H9 (cell line): ENCODE measurements around the gene PPP2R3B. TPM values are rescaled to one million over a fixed set of nuclear protein-coding genes. Genes with fewer than 3 reads are reported as not detected.

ENCODE experiments used
- DNase-seq: peaks from one replicate; pipeline ENCODE4 v3.0.0-alpha.2; 2017
- H2AFZ ChIP-seq: one replicate; pipeline ENCODE4 v1.6.1; 2013; ENCODE audit warnings: mild to moderate bottlenecking, low read length, control low read depth, moderate library complexity
- H2AK5ac ChIP-seq: 2 replicates; pipeline ENCODE4 v1.6.1; 2013; ENCODE audit warnings: low read length, control low read depth, mixed read lengths; ENCODE audit not compliant: insufficient read length
- H2BK120ac ChIP-seq: one replicate; pipeline ENCODE4 v1.6.1; 2013; ENCODE audit warnings: low read depth, mild to moderate bottlenecking, low read length, control low read depth, inconsistent platforms; ENCODE audit not compliant: poor library complexity, severe bottlenecking
- H2BK12ac ChIP-seq: 2 replicates; pipeline ENCODE4 v1.6.1; 2013; ENCODE audit warnings: low read length, control low read depth, mixed read lengths, low read depth; ENCODE audit not compliant: insufficient read length
- H2BK15ac ChIP-seq: 2 replicates; pipeline ENCODE4 v1.6.1; 2013; ENCODE audit warnings: low read depth, low read length, control low read depth
- H2BK20ac ChIP-seq: one replicate; pipeline ENCODE4 v1.6.1; 2013; ENCODE audit warnings: low read depth, mild to moderate bottlenecking, low read length, control low read depth, inconsistent platforms; ENCODE audit not compliant: poor library complexity, severe bottlenecking
- H2BK5ac ChIP-seq: 2 replicates; pipeline ENCODE4 v1.6.1; 2013; ENCODE audit warnings: low read length, control low read depth, mixed read lengths; ENCODE audit not compliant: insufficient read length
- H3K14ac ChIP-seq: 2 replicates; pipeline ENCODE4 v1.6.1; 2013; ENCODE audit warnings: low read length, control low read depth; ENCODE audit not compliant: insufficient read depth
- H3K18ac ChIP-seq: 2 replicates; pipeline ENCODE4 v1.6.1; 2013; ENCODE audit warnings: low read depth, mild to moderate bottlenecking, mixed read lengths, low read length, control low read depth; ENCODE audit not compliant: insufficient read length
- H3K23ac ChIP-seq: 2 replicates; pipeline ENCODE4 v1.6.1; 2013; ENCODE audit warnings: low read length, control low read depth, mixed read lengths, low read depth; ENCODE audit not compliant: insufficient read length
- H3K23me2 ChIP-seq: 2 replicates; pipeline ENCODE4 v1.6.1; 2013; ENCODE audit warnings: low read depth, mild to moderate bottlenecking, mixed read lengths, low read length, control low read depth; ENCODE audit not compliant: insufficient read length, poor library complexity, severe bottlenecking
- H3K27ac ChIP-seq: 2 replicates; pipeline ENCODE4 v1.5.1; 2013; ENCODE audit warnings: low read length, control low read depth, mixed read lengths, low read depth; ENCODE audit not compliant: insufficient read length
- H3K27me3 ChIP-seq: 2 replicates; pipeline ENCODE4 v1.6.1; 2013; ENCODE audit warnings: low read length, control low read depth, inconsistent platforms; ENCODE audit not compliant: insufficient read depth
- H3K4ac ChIP-seq: 2 replicates; pipeline ENCODE4 v1.6.1; 2013; ENCODE audit warnings: low read depth, mild to moderate bottlenecking, control low read depth, inconsistent platforms, low read length, moderate library complexity
- H3K4me1 ChIP-seq: 2 replicates; pipeline ENCODE4 v1.6.1; 2013; ENCODE audit warnings: low read length, control low read depth, inconsistent platforms; ENCODE audit not compliant: insufficient read depth
- H3K4me2 ChIP-seq: 2 replicates; pipeline ENCODE4 v1.6.1; 2013; ENCODE audit warnings: low read length, control low read depth, mixed read lengths; ENCODE audit not compliant: insufficient read length, insufficient read depth
- H3K56ac ChIP-seq: 2 replicates; pipeline ENCODE4 v1.6.1; 2013; ENCODE audit warnings: low read depth, mild to moderate bottlenecking, mixed read lengths, low read length, control low read depth; ENCODE audit not compliant: insufficient read length
- H3K79me1 ChIP-seq: 2 replicates; pipeline ENCODE4 v1.6.1; 2013; ENCODE audit warnings: low read depth, mild to moderate bottlenecking, moderate library complexity, low read length, control low read depth, inconsistent platforms; ENCODE audit not compliant: insufficient read depth, poor library complexity, severe bottlenecking
- H3K79me2 ChIP-seq: 2 replicates; pipeline ENCODE4 v1.6.1; 2013; ENCODE audit warnings: low read length, control low read depth, inconsistent platforms; ENCODE audit not compliant: insufficient read depth
- H3K9ac ChIP-seq: 2 replicates; pipeline ENCODE4 v1.6.1; 2013; ENCODE audit warnings: low read length, control low read depth, mixed read lengths; ENCODE audit not compliant: insufficient read length; ENCODE audit errors: extremely low read depth
- H3K9me3 ChIP-seq: one replicate; pipeline ENCODE4 v1.6.1; 2013; ENCODE audit warnings: low read depth, low read length, inconsistent platforms; ENCODE audit not compliant: control insufficient read depth
- H3T11ph ChIP-seq: one replicate; pipeline ENCODE4 v1.6.1; 2013; ENCODE audit warnings: mild to moderate bottlenecking, low read length, control low read depth, inconsistent platforms
- H4K20me1 ChIP-seq: one replicate; pipeline ENCODE4 v1.6.1; 2013; ENCODE audit not compliant: control insufficient read depth, insufficient read length, insufficient read depth
- H4K5ac ChIP-seq: 2 replicates; pipeline ENCODE4 v1.6.1; 2013; ENCODE audit warnings: low read depth, mild to moderate bottlenecking, mixed read lengths, low read length, control low read depth; ENCODE audit not compliant: insufficient read length
- H4K8ac ChIP-seq: replicated peaks from 2 replicates; pipeline ENCODE4 v1.6.1; 2013; ENCODE audit warnings: low read length, control low read depth, mixed read lengths, low read depth; ENCODE audit not compliant: insufficient read length
- H4K91ac ChIP-seq: 2 replicates; pipeline ENCODE4 v1.6.1; 2013; ENCODE audit warnings: low read depth, mild to moderate bottlenecking, moderate library complexity, mixed read lengths, low read length, control low read depth; ENCODE audit not compliant: insufficient read length
- H3K27ac Mint-ChIP-seq, 3 experiments: 2 replicates in 2 of 3; 3 replicates in 1 of 3; pipeline ENCODE4 v1.8.0; 2020 to 2021; ENCODE audit warnings: mixed read lengths in 3 of 3, mild to moderate bottlenecking in 1 of 3, moderate library complexity in 1 of 3
- H3K27me3 Mint-ChIP-seq: 2 replicates; pipeline ENCODE4 v1.8.0; 2021; ENCODE audit warnings: low read depth, mild to moderate bottlenecking, moderate library complexity, mixed read lengths
- H3K36me3 Mint-ChIP-seq, 3 experiments: 2 replicates in 2 of 3; 3 replicates in 1 of 3; pipeline ENCODE4 v1.8.0; 2020 to 2021; ENCODE audit warnings: low read depth in 3 of 3, mixed read lengths in 3 of 3; ENCODE audit not compliant: insufficient read depth in 1 of 3
- H3K4me1 Mint-ChIP-seq, 2 experiments: 2 replicates each; pipeline ENCODE4 v1.8.0; 2020; ENCODE audit warnings: mixed read lengths in 2 of 2
- H3K4me3 Mint-ChIP-seq, 2 experiments: 2 replicates in 1 of 2; 3 replicates in 1 of 2; pipeline ENCODE4 v1.8.0; 2020 to 2021; ENCODE audit warnings: mild to moderate bottlenecking in 2 of 2, mixed read lengths in 2 of 2, moderate library complexity in 1 of 2
- H3K9me3 Mint-ChIP-seq, 2 experiments: 2 replicates in 1 of 2; 3 replicates in 1 of 2; pipeline ENCODE4 v1.8.0; 2020; ENCODE audit warnings: mild to moderate bottlenecking in 2 of 2, mixed read lengths in 2 of 2, moderate library complexity in 1 of 2
- CTCF ChIP-seq: fragments of 200-600 bp; sonication (generic); conservative IDR thresholded peaks from 3 replicates; pipeline ENCODE4 v1.8.0; 2021; ENCODE audit warnings: antibody characterized with exemption, mild to moderate bottlenecking
- WGBS: extraction: QIAGEN DNeasy Blood & Tissue Kit; methylation state at CpG from one replicate; pipeline ENCODE4 v1.1.7; 2013; ENCODE audit warnings: missing lambda C conversion rate, low lambda C conversion rate, mixed read lengths; ENCODE audit not compliant: insufficient read length; ENCODE audit errors: extremely low coverage; 5-methylcytosine and 5-hydroxymethylcytosine counted together
- total RNA-seq: library from RNA; stranded (reverse); gene quantifications from 2 replicates; pipeline ENCODE4 v1.2.1, GENCODE V29; 2021

The PPP2R3B gene
- total RNA-seq, 1 experiment from 2014 or later: 72.1 TPM

GRCh38 chrX:291411-291901 lies 95.3 kb downstream of the PPP2R3B start:
- Mint-ChIP-seq H3K4me1 (peaks cover 0 to 4% of the 10 kb centered on the region in 2 experiments; a peak in 2 of 4 replicates), H3K36me3 (peaks cover 74 to 90% (median 86%) of the 10 kb centered on the region in 3 experiments), H3K9me3 (peaks cover 0 to 5% of the 10 kb centered on the region in 2 experiments; a peak in 2 of 5 replicates), H3K4me3 (no peak overlapping the region), H3K27me3 (no peaks in the 10 kb centered on the region), H3K27ac (no peak overlapping the region)
- no peak for TF ChIP-seq CTCF
- Histone ChIP-seq H3K27me3 (no peaks in the 10 kb centered on the region; the same call in 1 of the 2 replicates), H3K56ac (no peak overlapping the region), H3K23me2 (no peaks in the 10 kb centered on the region), H2BK20ac (no peak overlapping the region), H3K9me3 (no peaks in the 10 kb centered on the region), H3K4ac (no peak overlapping the region), H2AFZ (no peak overlapping the region), H2BK120ac (no peak overlapping the region), H3K27ac (no peak overlapping the region), H2BK15ac (no peak overlapping the region), H3K23ac (no peak overlapping the region), H4K5ac (no peak overlapping the region), H3T11ph (no peak overlapping the region), H2BK5ac (no peak overlapping the region), H3K14ac (no peak overlapping the region), H3K4me2 (no peak overlapping the region), H3K18ac (no peak overlapping the region), H2BK12ac (no peak overlapping the region), H3K79me1 (peaks cover 4% of the 10 kb centered on the region), H2AK5ac (no peak overlapping the region), H3K79me2 (no peaks in the 10 kb centered on the region; the same call in 1 of the 2 replicates), H4K91ac (no peak overlapping the region), H3K9ac (no peak overlapping the region), H4K20me1 (no peaks in the 10 kb centered on the region), H3K4me1 (no peaks in the 10 kb centered on the region), H4K8ac (no peak overlapping the region)
- DNase-seq: no peak
- WGBS: no CpG with 5 or more reads among the region's 29 CpGs
